ENCODE measurements around the gene TEDDM1.
"Not testable (repeated sequence)": the region's sequence is repeated elsewhere in the genome, so short reads cannot be mapped to it uniquely, and the experiment has no call there.

Gene TEDDM1

DNA sequence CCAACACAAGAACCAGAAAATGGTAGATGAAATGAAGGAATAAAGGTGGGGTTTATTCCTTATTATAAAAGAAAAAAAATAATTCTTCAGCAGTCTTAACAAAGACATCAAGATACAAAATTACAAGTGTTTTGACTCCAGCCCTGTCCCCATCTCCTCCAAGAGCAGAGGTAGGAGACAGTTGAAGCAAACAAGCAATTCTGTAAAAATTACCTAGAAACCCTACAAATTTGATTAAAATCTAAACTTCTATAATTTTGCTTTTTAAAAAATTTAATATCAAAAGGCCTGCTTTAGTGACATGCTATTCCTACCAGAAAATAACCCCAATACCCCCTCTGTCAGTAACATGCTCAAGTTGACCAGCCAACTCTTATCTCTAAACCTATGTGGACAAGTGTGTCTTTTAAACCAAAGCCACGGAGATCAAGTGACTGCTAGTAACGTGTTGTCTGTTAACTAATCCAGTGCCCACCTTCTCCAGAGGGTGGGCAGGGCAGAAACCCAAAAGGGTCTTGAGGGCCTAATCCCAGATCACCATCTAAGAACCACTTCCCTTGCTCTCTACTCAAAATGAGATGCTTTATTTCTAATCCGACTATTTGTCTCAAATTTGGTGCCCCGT is 17.3 kb downstream of the TEDDM1 start:
- Histone ChIP-seq H3K9ac (ENCODE audit: low read length) (no peak overlapping the region), H3K27me3 (ENCODE audit: insufficient read depth, low read length) (no peaks in the 10 kb centered on the region), H3K79me2 (ENCODE audit: insufficient read depth, low read length) (no peaks in the 10 kb centered on the region), H3F3A (ENCODE audit: insufficient read depth, low read length) (no peaks in the 10 kb centered on the region), H3K9me3 (ENCODE audit: low read length) (no peaks in the 10 kb centered on the region), H3K4me1 (ENCODE audit: insufficient read depth, low read length, severe bottlenecking) (no peaks in the 10 kb centered on the region), H3K4me3 (ENCODE audit: low read depth, low read length, poor library complexity, severe bottlenecking) (no peak overlapping the region), H3K9me2 (ENCODE audit: low read depth, low read length) (no peaks in the 10 kb centered on the region), H2AFZ (ENCODE audit: low read length) (no peak overlapping the region), H3K27ac (ENCODE audit: low read depth, low read length, poor library complexity, severe bottlenecking) (no peak overlapping the region), H3K36me3 (ENCODE audit: insufficient read depth, low read length) (no peaks in the 10 kb centered on the region; the same call in 1 of the 2 replicates), H4K20me1 (ENCODE audit: insufficient read depth, low read length) (no peaks in the 10 kb centered on the region), H3K4me2 (ENCODE audit: low read length) (no peak overlapping the region)
- TF ChIP-seq, protein P1, sequence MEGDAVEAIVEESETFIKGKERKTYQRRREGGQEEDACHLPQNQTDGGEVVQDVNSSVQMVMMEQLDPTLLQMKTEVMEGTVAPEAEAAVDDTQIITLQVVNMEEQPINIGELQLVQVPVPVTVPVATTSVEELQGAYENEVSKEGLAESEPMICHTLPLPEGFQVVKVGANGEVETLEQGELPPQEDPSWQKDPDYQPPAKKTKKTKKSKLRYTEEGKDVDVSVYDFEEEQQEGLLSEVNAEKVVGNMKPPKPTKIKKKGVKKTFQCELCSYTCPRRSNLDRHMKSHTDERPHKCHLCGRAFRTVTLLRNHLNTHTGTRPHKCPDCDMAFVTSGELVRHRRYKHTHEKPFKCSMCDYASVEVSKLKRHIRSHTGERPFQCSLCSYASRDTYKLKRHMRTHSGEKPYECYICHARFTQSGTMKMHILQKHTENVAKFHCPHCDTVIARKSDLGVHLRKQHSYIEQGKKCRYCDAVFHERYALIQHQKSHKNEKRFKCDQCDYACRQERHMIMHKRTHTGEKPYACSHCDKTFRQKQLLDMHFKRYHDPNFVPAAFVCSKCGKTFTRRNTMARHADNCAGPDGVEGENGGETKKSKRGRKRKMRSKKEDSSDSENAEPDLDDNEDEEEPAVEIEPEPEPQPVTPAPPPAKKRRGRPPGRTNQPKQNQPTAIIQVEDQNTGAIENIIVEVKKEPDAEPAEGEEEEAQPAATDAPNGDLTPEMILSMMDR (IDR thresholded peaks at IDR 0.05; ENCODE audit: low read length) = no peak
- TF ChIP-seq EZH2 (IDR thresholded peaks at IDR 0.05; ENCODE audit: borderline replicate concordance, low read length) = no peak

DNA sequence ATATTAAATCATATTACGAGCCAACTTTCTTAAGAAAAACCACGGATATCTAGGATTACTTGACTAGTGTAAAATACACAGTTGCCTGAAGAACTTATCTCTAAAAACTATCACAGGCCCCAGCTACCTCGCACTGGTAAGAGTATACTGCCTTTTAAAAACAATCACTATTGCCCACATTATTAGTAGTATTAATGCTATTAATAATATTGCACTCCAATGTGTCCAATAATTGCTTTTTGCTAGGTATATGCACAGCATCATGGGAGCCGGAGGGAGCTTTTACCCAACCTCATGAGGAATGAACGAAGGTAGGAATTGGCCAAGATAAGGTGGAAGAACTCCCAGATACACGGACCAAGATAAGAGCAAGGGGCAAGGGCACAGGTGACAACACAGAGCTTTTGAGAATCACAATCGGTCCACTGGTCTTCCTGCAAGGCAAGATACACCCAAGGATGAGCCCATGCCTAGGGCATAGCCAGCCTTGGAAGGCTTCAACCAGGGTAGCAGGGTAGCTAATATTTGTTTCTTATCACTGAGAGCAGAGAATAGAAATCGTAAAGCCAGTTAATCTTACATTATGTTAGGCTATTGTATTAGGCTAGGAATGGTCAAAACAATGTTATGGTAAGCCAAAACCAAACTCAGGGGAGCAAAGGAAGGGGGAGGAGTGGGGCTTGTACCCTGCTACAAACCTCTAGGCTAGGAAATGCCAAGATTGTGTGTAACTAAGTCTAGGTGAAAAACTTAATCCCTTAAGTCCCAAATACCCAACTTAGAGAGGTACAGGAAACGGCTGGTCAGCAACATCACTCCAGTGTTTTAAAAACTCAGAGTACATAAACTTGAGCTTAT is 18.3 kb downstream of the TEDDM1 start:
- Histone ChIP-seq H3K36me3 (ENCODE audit: insufficient read depth, low read length) (no peaks in the 10 kb centered on the region; the same call in 1 of the 2 replicates), H3K4me3 (ENCODE audit: low read depth, low read length, poor library complexity, severe bottlenecking) (no peak overlapping the region), H3K4me2 (ENCODE audit: low read length) (no peak overlapping the region), H3K27me3 (ENCODE audit: insufficient read depth, low read length) (no peaks in the 10 kb centered on the region), H3K9ac (ENCODE audit: low read length) (no peak overlapping the region), H2AFZ (ENCODE audit: low read length) (no peak overlapping the region), H4K20me1 (ENCODE audit: insufficient read depth, low read length) (no peaks in the 10 kb centered on the region), H3K79me2 (ENCODE audit: insufficient read depth, low read length) (no peaks in the 10 kb centered on the region), H3F3A (ENCODE audit: insufficient read depth, low read length) (no peaks in the 10 kb centered on the region), H3K9me3 (ENCODE audit: low read length) (no peaks in the 10 kb centered on the region), H3K9me2 (ENCODE audit: low read depth, low read length) (no peaks in the 10 kb centered on the region), H3K27ac (ENCODE audit: low read depth, low read length, poor library complexity, severe bottlenecking) (no peak overlapping the region), H3K4me1 (ENCODE audit: insufficient read depth, low read length, severe bottlenecking) (no peaks in the 10 kb centered on the region)
- no peak for TF ChIP-seq EZH2 (IDR thresholded peaks at IDR 0.05; ENCODE audit: borderline replicate concordance, low read length)

DNA sequence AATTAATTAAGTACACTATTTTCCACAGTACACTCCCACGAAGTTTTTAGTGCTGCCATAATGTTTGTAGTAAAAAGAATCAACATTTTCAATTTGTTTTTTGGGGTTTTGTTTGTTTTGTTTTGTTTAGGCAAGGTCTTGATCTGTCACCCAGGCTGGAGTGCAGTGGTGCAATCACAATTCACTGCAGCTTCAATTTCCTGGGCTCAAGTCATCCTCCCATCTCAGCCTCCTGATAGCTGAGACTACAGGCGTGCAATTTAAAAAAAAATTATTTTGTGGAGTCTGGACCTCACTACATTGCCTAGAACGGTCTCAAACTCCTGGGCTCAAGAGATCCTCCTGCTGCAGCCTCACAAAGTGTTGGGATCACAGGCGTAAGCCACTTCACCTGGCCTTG is 20.3 kb downstream of the TEDDM1 start:
- no peaks in the 10 kb centered on the region for H3K4me1 ChIP-seq (ENCODE audit: insufficient read depth, low read length, severe bottlenecking)
- 0 out of 2 replicates have a peak, but pooled peaks cover 5% of the 10 kb centered on the region for H3K27me3 ChIP-seq (ENCODE audit: insufficient read depth, low read length)
- no peak overlapping the region for H2AFZ ChIP-seq (ENCODE audit: low read length)
- no peak for TF ChIP-seq EZH2 (IDR thresholded peaks at IDR 0.05; ENCODE audit: borderline replicate concordance, low read length)
- TF ChIP-seq, protein P1 (IDR thresholded peaks at IDR 0.05; ENCODE audit: low read length) = no peak
- H4K20me1 ChIP-seq (ENCODE audit: insufficient read depth, low read length) = no peaks in the 10 kb centered on the region
- H3K27ac ChIP-seq (ENCODE audit: low read depth, low read length, poor library complexity, severe bottlenecking) = no peak overlapping the region
- no peaks in the 10 kb centered on the region for H3K9me2 ChIP-seq (ENCODE audit: low read depth, low read length)
- H3K4me2 ChIP-seq (ENCODE audit: low read length) = no peak overlapping the region
- no peaks in the 10 kb centered on the region for H3F3A ChIP-seq (ENCODE audit: insufficient read depth, low read length)
- H3K9ac ChIP-seq (ENCODE audit: low read length) = no peak overlapping the region
- no peak overlapping the region for H3K4me3 ChIP-seq (ENCODE audit: low read depth, low read length, poor library complexity, severe bottlenecking)
- H3K36me3 ChIP-seq (ENCODE audit: insufficient read depth, low read length) = no peaks in the 10 kb centered on the region
- no peaks in the 10 kb centered on the region for H3K79me2 ChIP-seq (ENCODE audit: insufficient read depth, low read length)
- H3K9me3 ChIP-seq (ENCODE audit: low read length) = no peaks in the 10 kb centered on the region

DNA sequence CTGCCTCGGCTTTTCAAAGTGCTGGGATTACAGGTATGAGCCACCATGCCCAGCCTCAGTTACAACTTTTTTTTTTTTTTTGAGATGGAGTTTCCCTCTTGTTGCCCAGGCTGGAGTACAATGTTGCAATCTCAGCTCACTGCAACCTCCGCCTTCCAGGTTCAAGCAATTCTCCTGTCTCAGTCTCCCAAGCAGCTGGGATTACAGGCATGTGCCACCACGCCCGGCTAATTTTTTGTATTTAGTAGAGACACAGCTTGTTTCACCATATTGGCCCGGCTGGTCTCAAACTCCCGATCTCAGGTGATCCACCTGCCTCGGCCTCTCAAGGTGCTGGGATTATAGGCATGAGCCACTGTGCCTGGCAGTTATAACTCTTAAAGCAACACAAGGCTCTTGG is 20.7 kb downstream of the TEDDM1 start:
- H3F3A ChIP-seq (ENCODE audit: insufficient read depth, low read length); H2AFZ ChIP-seq (ENCODE audit: low read length); H3K9me3 ChIP-seq (ENCODE audit: low read length); H3K9me2 ChIP-seq (ENCODE audit: low read depth, low read length); H3K36me3 ChIP-seq (ENCODE audit: insufficient read depth, low read length); H3K27ac ChIP-seq (ENCODE audit: low read depth, low read length, poor library complexity, severe bottlenecking); H3K4me3 ChIP-seq (ENCODE audit: low read depth, low read length, poor library complexity, severe bottlenecking); H3K4me1 ChIP-seq (ENCODE audit: insufficient read depth, low read length, severe bottlenecking); H3K27me3 ChIP-seq (ENCODE audit: insufficient read depth, low read length); H4K20me1 ChIP-seq (ENCODE audit: insufficient read depth, low read length); H3K4me2 ChIP-seq (ENCODE audit: low read length); H3K9ac ChIP-seq (ENCODE audit: low read length); H3K79me2 ChIP-seq (ENCODE audit: insufficient read depth, low read length): not testable (repeated sequence)
